ENCODE results near the gene NIPSNAP3A. TPM values are rescaled to one million over a fixed set of nuclear protein-coding genes. Genes with fewer than 3 reads are reported as not detected.

Gene NIPSNAP3A
- total and polyA plus RNA-seq, 2 of the 8 experiments (the other 6 are each of a cell fraction or from before 2014, with no cell fraction given): 9.3 to 9.4 TPM

- POLR2A ChIA-PET (ENCODE audit: partially characterized antibody): interaction anchor here (1.2 kb wide), 1 partner anchor 12 kb away, joined by 3 read pairs; the partner anchor contains the start of gene NIPSNAP3B
- no peak for TF ChIP-seq BRCA1 (IDR thresholded peaks at IDR 0.05; ENCODE audit: low read depth, low read length)
- CTCF ChIA-PET (ENCODE audit: partially characterized antibody): no interaction called here
These were observed 28.1 kb downstream of the NIPSNAP3A start for GRCh38 chr9:104775574-104775936.

More at GRCh38 chr9:104775574-104775936, 28.1 kb downstream of the NIPSNAP3A start:
- Histone ChIP-seq H3K27me3 (replicated peaks in 1 of 4; ENCODE audit: control insufficient read depth in 3 of 4, extremely low read depth in 1 of 4, insufficient read depth in 3 of 4, low read length in 3 of 4) (no peaks in the 10 kb centered on the region), H3K9ac (replicated peaks in 1 of 4; ENCODE audit: extremely low read depth in 1 of 4, low read depth in 3 of 4, low read length in 3 of 4) (no peak overlapping the region), H3K56ac (replicated peaks; ENCODE audit: insufficient read length, low read depth, low read length) (no peak overlapping the region), H3K23ac (ENCODE audit: insufficient read length) (no peak overlapping the region), H4K20me1 (replicated peaks in 1 of 2; ENCODE audit: control insufficient read depth in 1 of 2, insufficient read depth in 2 of 2, low read length in 2 of 2) (no peaks in the 10 kb centered on the region), H2BK12ac (ENCODE audit: low read depth, low read length) (no peak overlapping the region), H3K4me3 (ENCODE audit: extremely low read depth in 1 of 4, insufficient read depth in 2 of 4, low read depth in 3 of 4, low read length in 4 of 4) (no peak overlapping the region), H3K4ac (replicated peaks; ENCODE audit: insufficient read length, low read depth, low read length) (no peak overlapping the region), H3K23me2 (ENCODE audit: low read depth, low read length) (no peaks in the 10 kb centered on the region), H3K79me1 (ENCODE audit: low read depth, low read length) (no peaks in the 10 kb centered on the region), H2BK120ac (replicated peaks; ENCODE audit: low read depth, low read length) (no peak overlapping the region), H3K79me2 (ENCODE audit: control insufficient read depth in 1 of 2, insufficient read depth in 2 of 2, low read length in 2 of 2) (no peaks in the 10 kb centered on the region), H2AFZ (ENCODE audit: low read length) (no peak overlapping the region), H2BK5ac (ENCODE audit: low read depth, low read length) (no peak overlapping the region), H2AK5ac (ENCODE audit: low read depth, low read length) (no peak overlapping the region), H3K4me1 (replicated peaks in 1 of 4; ENCODE audit: control insufficient read depth in 3 of 4, insufficient read depth in 4 of 4, low read length in 3 of 4) (no peaks in the 10 kb centered on the region), H2BK20ac (ENCODE audit: low read length) (no peak overlapping the region), H3K9me3 (ENCODE audit: insufficient read depth in 2 of 2, low read depth in 1 of 2, low read length in 1 of 2) (no peaks in the 10 kb centered on the region), H4K91ac (replicated peaks; ENCODE audit: insufficient read length, low read length) (no peak overlapping the region), H4K5ac (ENCODE audit: insufficient read length, low read depth, low read length) (no peak overlapping the region), H2BK15ac (ENCODE audit: low read length) (no peak overlapping the region), H4K8ac (ENCODE audit: extremely low read depth, insufficient read depth, low read length) (no peak overlapping the region), H3K27ac (ENCODE audit: low read depth, low read length) (no peak overlapping the region), H3K14ac (ENCODE audit: insufficient read length) (no peak overlapping the region), H3K18ac (ENCODE audit: extremely low read depth, low read length) (no peak overlapping the region), H3K4me2 (ENCODE audit: insufficient read depth in 1 of 2, low read depth in 2 of 2, low read length in 2 of 2) (no peak overlapping the region), H3K36me3 (ENCODE audit: control insufficient read depth in 2 of 4, insufficient read depth in 4 of 4, low read length in 3 of 4) (no peaks in the 10 kb centered on the region)
- no peak for DNase-seq (ENCODE audit: low read depth in 1 of 2, low spot score in 2 of 2)
- FAIRE-seq: no peak
